SK-N-SH (cell line): ENCODE data around the gene OPCML. TPM values are rescaled to one million over a fixed set of nuclear protein-coding genes. Genes with fewer than 3 reads are reported as not detected.

Experiments used
- CTCF ChIA-PET: fragments of 300-600, 350-600 bp; formaldehyde crosslinking; extraction: SDS; loops from one replicate; lab custom pipeline; 2021; lab: Yijun Ruan, JAX
- POLR2A ChIA-PET: fragments of 350-600 bp; sonication (Branson Sonifier 250); formaldehyde crosslinking; extraction: SDS; loops from one replicate; lab custom pipeline; 2020; ENCODE audit warnings: antibody characterized with exemption, inconsistent platforms; lab: Yijun Ruan, JAX
- DNase-seq: peaks from one replicate; pipeline ENCODE4 v3.0.0; 2012
- H2AFZ ChIP-seq: fragments of 200-600 bp; sonication (generic); 2 replicates; pipeline ENCODE4 v1.8.1; 2016; ENCODE audit warnings: antibody characterized with exemption, mild to moderate bottlenecking, low read depth
- H3F3A ChIP-seq: fragments of 200-600 bp; sonication (generic); replicated peaks from 2 replicates; pipeline ENCODE3; 2016; ENCODE audit warnings: antibody characterized with exemption, mild to moderate bottlenecking; ENCODE audit not compliant: insufficient read depth
- H3K27ac ChIP-seq, 2 experiments: fragments of 200-500 bp in 1 of 2; fragments of 200-600 bp in 1 of 2; sonication (Bioruptor generic) in 1 of 2; sonication (generic), shearing (Covaris generic) in 1 of 2; 2 replicates each; pipeline versions ENCODE4 v1.5.1 to v1.6.1; 2014 to 2016; ENCODE audit warnings: low read depth in 2 of 2, inconsistent platforms in 1 of 2, low read length in 1 of 2, mild to moderate bottlenecking in 1 of 2, mixed read lengths in 1 of 2
- H3K27me3 ChIP-seq: fragments of 200-600 bp; sonication (generic), shearing (Covaris generic); 2 replicates; pipeline ENCODE4 v1.6.1; 2016; ENCODE audit warnings: mixed run types; ENCODE audit not compliant: insufficient read depth
- H3K36me3 ChIP-seq, 2 experiments: fragments of 200-500 bp in 1 of 2; fragments of 200-600 bp in 1 of 2; sonication (Bioruptor generic) in 1 of 2; sonication (generic) in 1 of 2; replicated peaks in 1 of 2; 2 replicates each; pipeline versions ENCODE3 to v1.5.1; 2014 to 2016; ENCODE audit warnings: low read length in 1 of 2, mild to moderate bottlenecking in 1 of 2; ENCODE audit not compliant: insufficient read depth in 2 of 2, control insufficient read depth in 1 of 2
- H3K4me1 ChIP-seq, 2 experiments: fragments of 200-500 bp in 1 of 2; fragments of 200-600 bp in 1 of 2; sonication (Bioruptor generic) in 1 of 2; sonication (generic), shearing (Covaris generic) in 1 of 2; 2 replicates each; pipeline versions ENCODE4 v1.5.1 to v1.6.1; 2014 to 2016; ENCODE audit warnings: low read depth in 1 of 2, low read length in 1 of 2, mixed run types in 1 of 2; ENCODE audit not compliant: insufficient read depth in 2 of 2, control insufficient read depth in 1 of 2
- H3K4me2 ChIP-seq: fragments of 200-600 bp; sonication (generic), shearing (Covaris generic); 2 replicates; pipeline ENCODE4 v1.6.1; 2017; ENCODE audit warnings: mixed run types
- H3K4me3 ChIP-seq, 2 experiments: fragments of 200-500 bp in 1 of 2; fragments of 200-600 bp in 1 of 2; sonication (Bioruptor generic) in 1 of 2; sonication (generic), shearing (Covaris generic) in 1 of 2; 2 replicates each; pipeline versions ENCODE4 v1.5.1 to v1.8.1; 2014 to 2016; ENCODE audit warnings: low read depth in 2 of 2, inconsistent platforms in 1 of 2, low read length in 1 of 2, mild to moderate bottlenecking in 1 of 2, mixed read lengths in 1 of 2, moderate library complexity in 1 of 2
- H3K79me2 ChIP-seq: fragments of 200-600 bp; sonication (generic); 2 replicates; pipeline ENCODE4 v1.8.1; 2017; ENCODE audit warnings: mild to moderate bottlenecking; ENCODE audit not compliant: insufficient read depth
- H3K9ac ChIP-seq: fragments of 200-600 bp; sonication (generic); 2 replicates; pipeline ENCODE4 v1.6.1; 2017; ENCODE audit warnings: mixed run types
- H3K9me2 ChIP-seq: fragments of 200-600 bp; sonication (generic); 2 replicates; pipeline ENCODE4 v1.6.1; 2017; ENCODE audit warnings: mixed run types
- H3K9me3 ChIP-seq: fragments of 200-600 bp; sonication (generic); 2 replicates; pipeline ENCODE4 v1.6.1; 2017; ENCODE audit warnings: mixed run types, mild to moderate bottlenecking, moderate library complexity
- H4K20me1 ChIP-seq: fragments of 200-600 bp; sonication (generic); 2 replicates; pipeline ENCODE4 v1.6.1; 2017; ENCODE audit warnings: mild to moderate bottlenecking, mixed run types; ENCODE audit not compliant: insufficient read depth
- CHD2 ChIP-seq: fragments of 150-350 bp; IDR thresholded peaks from 2 replicates; pipeline ENCODE4 v1.6.1; 2018; ENCODE audit warnings: low read length; ENCODE audit not compliant: partially characterized antibody
- ELF1 ChIP-seq: IDR thresholded peaks from 2 replicates; pipeline ENCODE4 v1.4.0; 2012
- FOSL2 ChIP-seq: IDR thresholded peaks from 2 replicates; pipeline ENCODE4 v1.4.0; 2012; ENCODE audit warnings: low read depth, mild to moderate bottlenecking, moderate library complexity, borderline replicate concordance
- FOXJ3 ChIP-seq: sonication (generic); formaldehyde crosslinking; IDR thresholded peaks from 2 replicates; pipeline ENCODE4 v1.5.1; 2020; ENCODE audit warnings: mild to moderate bottlenecking, missing genetic modification reagents
- FOXM1 ChIP-seq: IDR thresholded peaks from 2 replicates; pipeline ENCODE4 v1.4.0; 2012; ENCODE audit warnings: low read depth, mild to moderate bottlenecking
- GATA2 ChIP-seq: sonication (generic); formaldehyde crosslinking; IDR thresholded peaks from 2 replicates; pipeline ENCODE4 v1.5.0; 2020; ENCODE audit warnings: mild to moderate bottlenecking, missing genetic modification reagents
- IRF3 ChIP-seq: fragments of 150-350 bp; IDR thresholded peaks from 2 replicates; pipeline ENCODE4 v1.6.1; 2016; ENCODE audit warnings: mild to moderate bottlenecking, low read depth, low read length
- MAX ChIP-seq: IDR thresholded peaks from 2 replicates; pipeline ENCODE4 v1.4.0; 2012; ENCODE audit warnings: low read depth
- MEF2A ChIP-seq: IDR thresholded peaks from 2 replicates; pipeline ENCODE4 v1.4.0; 2012; ENCODE audit warnings: low read depth, borderline replicate concordance
- MXI1 ChIP-seq: IDR thresholded peaks from 2 replicates; pipeline ENCODE4 v1.6.1; 2012; ENCODE audit warnings: mild to moderate bottlenecking, low read depth, low read length, improper control_type of control experiment
- NRF1 ChIP-seq: IDR thresholded peaks from 2 replicates; pipeline ENCODE4 v1.6.1; 2012; ENCODE audit warnings: low read depth, mild to moderate bottlenecking, low read length
- PBX3 ChIP-seq: IDR thresholded peaks from 2 replicates; pipeline ENCODE4; 2012
- RFX5 ChIP-seq: IDR thresholded peaks from 2 replicates; pipeline ENCODE4 v1.6.1; 2012; ENCODE audit warnings: mild to moderate bottlenecking, improper control_type of control experiment, low read length
- SMC3 ChIP-seq: IDR thresholded peaks from 2 replicates; pipeline ENCODE4 v1.6.1; 2012; ENCODE audit warnings: low read depth, low read length, improper control_type of control experiment
- TEAD4 ChIP-seq: IDR thresholded peaks from 2 replicates; pipeline ENCODE4 v1.4.0; 2012; ENCODE audit warnings: mild to moderate bottlenecking, borderline replicate concordance; ENCODE audit not compliant: insufficient read depth
- USF1 ChIP-seq: IDR thresholded peaks from 2 replicates; pipeline ENCODE4 v1.4.0; 2012; ENCODE audit warnings: low read depth, borderline replicate concordance
- USF2 ChIP-seq: fragments of 150-350 bp; IDR thresholded peaks from 2 replicates; pipeline ENCODE4 v1.6.1; 2017; ENCODE audit warnings: antibody characterized with exemption, low read length, low read depth, borderline replicate concordance
- ZBTB33 ChIP-seq: IDR thresholded peaks from 2 replicates; pipeline ENCODE4 v1.4.0; 2012; ENCODE audit warnings: low read depth, borderline replicate concordance
- WGBS: methylation state at CpG from one replicate; pipeline ENCODE4 v1.1.6; 2017; ENCODE audit warnings: low lambda C conversion rate; 5-methylcytosine and 5-hydroxymethylcytosine counted together
- polyA plus RNA-seq, 3 experiments: library from polyadenylated mRNA; depleted of rRNA; stranded (reverse); fragments of >200 nt; gene quantifications; 2 replicates each; pipeline ENCODE4 v1.2.3, GENCODE V29; 2012

The OPCML gene
- polyA plus RNA-seq, 1 of the 3 experiments (the other 2 are of a cell fraction) = not detected

GRCh38 chr11:132640952-132641351 is 891.3 kb downstream of the OPCML start:
- TF ChIP-seq MXI1 (no peak), USF2 (no peak), CHD2 (no peak), FOXJ3 (CRISPR knock-in tag) (no peak), RFX5 (no peak), ELF1 (no peak), GATA2 (CRISPR knock-in tag) (no peak), NRF1 (no peak), FOSL2 (no peak), TEAD4 (no peak), FOXM1 (no peak), PBX3 (no peak)

GRCh38 chr11:132639986-132640385 is 892.3 kb downstream of the OPCML start:
- H3K4me3 ChIP-seq = no peak overlapping the region
- 50% methylated on average over 6 of the region's 6 CpGs for WGBS
- H3K4me2 ChIP-seq = no peak overlapping the region
- TF ChIP-seq MXI1 (no peak), FOSL2 (no peak), FOXJ3 (CRISPR knock-in tag) (no peak), IRF3 (no peak), MAX (no peak), MEF2A (no peak), PBX3 (no peak), SMC3 (no peak), USF1 (no peak), ZBTB33 (no peak), GATA2 (CRISPR knock-in tag) (no peak)

More at GRCh38 chr11:132640952-132641351, 891.3 kb downstream of the OPCML start:
- Histone ChIP-seq H3K9me2 (no peaks in the 10 kb centered on the region), H4K20me1 (no peaks in the 10 kb centered on the region), H3K27ac (no peak overlapping the region), H3K27me3 (no peaks in the 10 kb centered on the region; the same call in 1 of the 2 replicates), H3K36me3 (no peaks in the 10 kb centered on the region), H3K4me3 (no peak overlapping the region), H3F3A (no peaks in the 10 kb centered on the region), H3K4me2 (no peak overlapping the region), H3K9ac (no peak overlapping the region), H3K4me1 (no peaks in the 10 kb centered on the region), H3K79me2 (no peaks in the 10 kb centered on the region), H2AFZ (no peak overlapping the region), H3K9me3 (no peaks in the 10 kb centered on the region)
- no CpG with 5 or more reads among the region's 3 CpGs for WGBS
- CTCF ChIA-PET = interaction anchor here (1.1 kb wide), 1 partner anchor 33 kb away, joined by 4 read pairs; no protein-coding TSS in a partner anchor
- POLR2A ChIA-PET = no interaction called here
- no peak for DNase-seq

More at GRCh38 chr11:132639986-132640385, 892.3 kb downstream of the OPCML start:
- H3K36me3 ChIP-seq = no peaks in the 10 kb centered on the region
- no peaks in the 10 kb centered on the region for H3F3A ChIP-seq
- CTCF ChIA-PET = no interaction called here
- no peaks in the 10 kb centered on the region; the same call in 1 of the 2 replicates for H3K27me3 ChIP-seq
- no peak overlapping the region for H3K9ac ChIP-seq
- H3K9me3 ChIP-seq = no peaks in the 10 kb centered on the region
- no peaks in the 10 kb centered on the region for H3K9me2 ChIP-seq
- no peak overlapping the region for H2AFZ ChIP-seq
- POLR2A ChIA-PET = no interaction called here
- no peak overlapping the region for H3K27ac ChIP-seq
- no peaks in the 10 kb centered on the region for H4K20me1 ChIP-seq
- no peaks in the 10 kb centered on the region for H3K4me1 ChIP-seq
- no peaks in the 10 kb centered on the region for H3K79me2 ChIP-seq
- DNase-seq = no peak
